Measurements from ENCODE around the gene KISS1.

DNA sequence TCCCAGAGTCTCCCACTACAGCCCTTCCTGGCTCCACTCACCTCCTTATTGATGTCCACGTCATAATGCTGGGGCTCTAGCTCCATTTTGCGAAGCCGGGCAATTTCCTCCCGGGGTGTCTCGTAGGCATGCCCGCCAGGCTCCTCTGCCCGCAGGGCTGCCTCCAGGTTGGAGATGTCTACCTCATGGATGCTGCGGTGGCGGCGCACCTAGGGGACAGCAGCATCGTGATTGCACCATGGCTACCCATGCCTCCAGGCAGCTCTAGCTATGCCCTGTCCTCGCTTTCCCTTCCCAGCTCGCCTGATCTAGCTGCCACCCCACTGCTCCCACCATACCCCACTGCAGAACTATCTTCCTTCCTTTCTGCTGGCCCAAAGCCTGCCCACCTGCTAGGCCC, 32.6 kb upstream of the KISS1 start:
- TF ChIP-seq CTCF (IDR thresholded peaks at IDR 0.05) (no peak), POLR2A (IDR thresholded peaks at IDR 0.05) (no peak)

Data from vagina (tissue), 2 donors.